HG03520 (cell line): ENCODE data around the gene CTIF.

Experiments used
- ATAC-seq: cut with Tn5 transposase; IDR thresholded peaks from one replicate; pipeline ENCODE4 v1.9.1; 2021; ENCODE audit warnings: mild to moderate bottlenecking, moderate library complexity; ENCODE audit not compliant: unreplicated experiment

Gene CTIF

GRCh38 chr18:48662011-48662661 is 123.3 kb downstream of the CTIF start:
- no peak for ATAC-seq

DNA sequence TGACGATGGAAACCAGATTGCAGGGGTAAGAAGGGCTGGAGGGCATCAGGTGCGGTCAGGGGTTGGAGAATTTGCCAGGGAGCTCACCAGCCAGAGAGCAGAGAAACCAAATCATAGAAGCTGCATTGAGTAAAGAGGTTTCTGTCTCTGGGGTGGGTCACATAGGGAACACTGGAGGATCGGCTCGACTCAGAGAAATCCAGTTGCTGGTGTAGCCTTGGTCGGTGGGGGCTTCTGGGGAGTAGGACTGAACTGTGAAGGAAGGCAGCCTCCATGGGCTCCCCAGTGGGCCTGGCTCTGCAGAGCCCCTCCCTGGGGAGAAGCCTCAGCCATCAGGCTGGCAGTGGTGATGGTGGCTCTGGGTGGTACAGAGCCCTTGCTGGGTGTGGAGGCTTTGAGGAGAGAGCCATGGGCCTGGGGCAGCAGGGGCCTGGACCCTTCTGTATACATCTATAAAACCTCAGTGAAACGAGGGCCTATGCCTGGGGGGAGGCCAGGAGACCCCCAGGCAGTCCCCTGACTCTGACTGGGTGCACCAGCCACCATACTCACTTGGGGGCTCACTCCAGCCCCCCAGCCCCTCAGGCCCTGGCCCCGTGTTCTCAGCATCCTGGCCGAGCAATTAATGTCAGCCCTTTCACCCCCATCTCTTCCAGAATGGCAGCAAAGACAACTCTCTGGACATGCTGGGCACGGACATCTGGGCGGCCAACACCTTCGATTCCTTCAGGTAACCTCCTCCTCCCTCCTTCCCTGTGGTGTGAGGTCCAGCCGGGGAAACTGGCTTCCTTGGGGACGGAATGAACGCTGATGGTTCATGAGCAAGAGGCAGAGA is 124.5 kb downstream of the CTIF start:
- ATAC-seq = no peak

DNA sequence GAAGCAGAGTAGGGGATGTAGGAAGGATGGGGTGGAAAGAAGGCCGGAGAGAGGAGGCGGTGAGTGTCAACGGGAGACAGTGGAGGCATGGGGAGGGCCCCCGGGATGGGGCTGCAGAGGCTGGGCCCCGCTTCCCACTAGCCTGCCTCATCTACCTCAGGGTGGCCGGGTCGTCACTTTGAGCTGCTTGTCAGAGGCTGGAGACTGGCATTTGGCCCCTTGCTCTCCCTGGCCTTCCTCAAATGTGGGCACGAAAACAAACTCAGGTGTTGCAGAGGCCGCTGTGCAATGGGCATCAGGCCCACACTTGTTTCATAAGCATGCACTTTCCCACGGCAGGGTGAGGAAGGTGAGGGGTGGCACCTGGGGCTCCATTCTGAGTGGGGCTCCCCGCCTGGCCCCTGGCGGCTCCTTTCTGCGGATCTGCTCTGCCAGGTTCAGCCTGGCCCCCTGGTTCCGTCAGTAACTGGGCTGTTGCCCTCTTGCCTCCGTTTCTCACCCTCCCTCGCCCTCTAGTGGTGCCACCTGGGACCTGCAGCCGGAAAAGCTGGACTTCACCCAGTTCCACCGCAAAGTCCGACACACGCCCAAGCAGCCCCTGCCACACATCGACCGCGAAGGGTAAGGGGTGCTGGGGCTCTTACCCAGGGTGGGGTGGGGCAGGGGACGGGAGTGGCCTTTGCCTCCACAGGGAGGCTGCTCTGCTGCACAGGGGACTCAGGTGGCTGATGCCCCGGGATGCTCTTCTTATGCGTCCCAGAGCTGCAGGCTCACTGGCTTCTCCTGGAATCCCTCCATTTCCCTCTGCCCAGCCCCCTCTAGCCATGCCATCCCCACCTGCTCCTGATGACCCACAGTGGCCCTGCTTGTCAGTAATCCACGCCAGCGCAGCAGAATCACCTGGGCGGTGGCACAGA is 125.4 kb downstream of the CTIF start:
- no peak for ATAC-seq

DNA sequence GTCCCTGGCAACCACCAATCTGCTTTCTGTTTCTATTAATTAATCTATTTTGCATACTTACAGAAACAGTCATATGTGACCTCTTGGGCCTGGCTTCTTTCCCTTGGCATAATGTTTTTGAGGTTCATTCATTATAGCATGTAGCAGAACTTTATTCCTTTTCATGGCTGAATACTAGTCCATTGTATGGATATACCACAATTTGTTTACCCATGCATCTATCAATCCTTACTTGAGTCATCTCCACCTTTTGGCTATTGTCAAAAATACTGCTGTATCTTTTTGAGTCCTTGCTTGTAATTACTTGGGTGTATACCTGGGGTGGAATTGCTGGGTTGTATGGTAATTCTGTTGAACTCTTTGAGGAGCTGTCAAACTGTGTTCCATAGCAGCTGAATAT is 126.8 kb downstream of the CTIF start:
- no peak for ATAC-seq

GRCh38 chr18:48666613-48667012 is 127.8 kb downstream of the CTIF start:
- ATAC-seq = no peak

GRCh38 chr18:48667276-48668254 is 128.7 kb downstream of the CTIF start:
- ATAC-seq = no peak

GRCh38 chr18:48668466-48669179 is 129.8 kb downstream of the CTIF start:
- ATAC-seq = no peak

DNA sequence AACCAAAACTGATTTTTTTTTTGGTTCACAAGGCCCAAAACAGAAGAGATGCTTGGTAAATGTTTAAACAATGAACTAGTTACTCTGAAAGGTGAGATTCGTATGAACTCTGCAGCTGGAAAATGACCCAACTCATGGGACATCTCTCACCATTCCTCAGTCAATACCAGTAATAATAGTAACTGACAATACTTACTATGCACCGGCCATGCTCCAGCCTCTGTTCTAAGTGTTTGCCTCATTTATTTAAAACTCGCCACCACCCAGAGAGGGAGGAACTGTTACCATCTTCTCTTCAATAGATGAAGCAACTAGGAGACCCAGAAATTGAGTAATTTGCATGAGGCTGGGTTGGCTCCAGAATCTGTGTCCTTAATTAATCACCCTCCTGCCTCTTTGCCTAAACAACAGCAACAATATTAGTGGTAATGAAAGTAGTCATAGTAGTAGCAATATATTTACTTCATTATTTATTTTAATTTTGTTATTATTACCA is 130.4 kb downstream of the CTIF start:
- ATAC-seq = no peak

DNA sequence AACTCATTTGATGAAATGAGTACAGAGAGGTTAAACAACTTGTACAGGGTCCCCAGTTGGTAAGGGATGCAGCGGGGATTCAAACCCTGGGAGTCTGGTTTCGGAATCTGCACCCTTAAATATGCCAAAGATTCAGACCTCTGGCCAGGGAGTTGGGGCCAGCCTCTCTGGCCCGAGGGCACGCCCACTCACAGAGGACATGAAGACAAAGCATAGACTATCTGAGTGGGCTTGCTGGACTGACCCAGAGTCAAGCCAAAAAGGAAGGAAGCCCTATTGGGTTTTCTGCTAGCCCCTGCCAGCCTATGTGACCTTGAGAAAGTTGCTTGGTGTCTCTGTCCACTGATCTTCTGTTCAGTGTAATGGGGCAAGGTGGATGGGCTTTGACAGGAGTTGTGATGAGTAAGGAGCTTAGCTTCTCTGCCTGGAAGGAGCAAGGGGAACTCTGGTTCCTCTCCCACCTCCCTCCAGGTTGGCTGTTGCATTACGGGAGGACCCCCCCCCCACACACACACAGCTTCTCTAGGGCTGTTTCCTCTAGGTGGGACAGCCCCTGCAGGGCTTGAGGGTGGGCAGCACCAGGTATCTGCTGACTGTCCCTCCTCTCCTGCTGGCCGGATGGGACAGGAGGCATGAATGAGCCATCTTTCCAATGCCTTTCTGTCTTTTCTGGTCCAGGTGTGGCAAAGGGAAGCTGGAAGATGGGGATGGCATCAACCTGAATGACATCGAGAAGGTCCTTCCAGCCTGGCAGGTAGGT is 131.3 kb downstream of the CTIF start:
- ATAC-seq = no peak

DNA sequence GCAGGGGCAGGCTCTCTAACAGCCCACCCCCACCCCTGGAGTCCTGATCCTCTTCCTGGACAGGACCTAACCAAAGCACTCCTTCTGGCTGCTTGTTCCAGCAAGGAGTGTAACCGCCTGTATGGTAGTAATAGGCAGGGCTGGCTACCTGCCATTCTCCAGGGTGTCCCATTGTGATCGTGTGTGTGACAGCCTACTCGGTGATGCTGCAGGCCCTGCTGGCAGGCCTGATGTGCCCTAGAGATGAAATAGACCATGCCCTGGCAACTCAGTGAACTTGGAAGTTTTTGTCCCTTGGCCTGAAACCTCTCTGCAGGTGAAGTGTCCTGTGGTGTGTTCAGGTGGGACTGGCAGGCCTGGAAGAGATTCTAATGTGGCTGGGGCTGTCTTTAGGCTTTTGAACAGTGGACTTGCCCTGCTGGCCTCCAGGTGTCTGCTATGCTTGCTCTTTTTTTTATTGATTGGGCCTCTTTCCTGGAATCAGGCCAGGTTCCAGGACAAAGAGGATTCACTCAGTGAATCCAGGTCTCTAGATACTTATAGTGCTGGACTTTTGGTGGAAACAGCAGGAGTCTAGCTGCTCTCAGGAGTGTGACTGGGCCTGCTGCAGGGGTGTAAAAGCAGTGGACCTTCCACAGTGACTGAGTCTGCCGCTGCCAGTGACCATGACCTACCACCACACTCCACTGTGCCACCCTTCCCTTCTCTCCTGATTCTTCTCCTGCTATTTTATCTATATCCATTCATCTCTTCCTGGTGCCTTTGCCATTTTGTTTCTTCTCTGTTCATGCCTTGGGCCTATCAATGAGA is 132.1 kb downstream of the CTIF start:
- no peak for ATAC-seq

- ATAC-seq = no peak
Measured at GRCh38 chr18:48671561-48671945, 132.7 kb downstream of the CTIF start.

- ATAC-seq = no peak
Measured at GRCh38 chr18:48672671-48673340, 134.0 kb downstream of the CTIF start.

DNA sequence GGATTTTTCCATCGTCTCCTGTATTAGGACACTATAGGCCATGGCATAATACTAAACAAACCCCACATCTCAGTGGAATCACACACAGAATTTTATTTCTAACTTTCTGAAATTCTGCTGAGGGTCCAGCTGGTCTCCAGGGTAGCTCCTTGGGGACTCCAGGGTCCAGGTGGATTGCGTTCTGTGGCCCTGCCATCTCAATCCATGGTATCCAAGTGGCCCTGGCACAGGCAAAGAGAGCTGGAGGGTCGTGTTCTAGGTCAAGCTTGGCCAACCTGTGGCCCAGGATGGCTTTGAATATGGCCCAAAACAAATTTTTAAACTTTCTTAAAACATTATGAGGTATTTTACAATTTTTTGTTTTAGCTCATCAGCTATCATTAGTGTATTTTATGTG is 134.6 kb downstream of the CTIF start:
- no peak for ATAC-seq

GRCh38 chr18:48673853-48674721 is 135.3 kb downstream of the CTIF start:
- ATAC-seq = no peak

- peak; percentile 8 for ATAC-seq
Measured at GRCh38 chr18:48674758-48675351, 136.0 kb downstream of the CTIF start.

GRCh38 chr18:48675352-48675761 is 136.5 kb downstream of the CTIF start:
- ATAC-seq = peak; percentile 79
